ENCODE data around the gene CREB3. TPM values are rescaled to one million over a fixed set of nuclear protein-coding genes. Genes with fewer than 3 reads are reported as not detected.

Gene CREB3
- polyA plus RNA-seq, 2 of the 4 experiments (the other 2 are of a cell fraction), result 33.3 to 51.3 TPM

GRCh38 chr9:35690614-35691333 is 41.7 kb upstream of the CREB3 start (continued):
- no peak; the same call in 1 of the 2 replicates for TF ChIP-seq E2F6 (IDR thresholded peaks at IDR 0.05; ENCODE audit: borderline replicate concordance, low read depth)
- no peak for TF ChIP-seq ELK1 (IDR thresholded peaks at IDR 0.05; ENCODE audit: low read depth, low read length)
- TF ChIP-seq SMC3 (IDR thresholded peaks at IDR 0.05), result 0 out of 3 replicates have a peak, but pooled peaks have one; percentile 7
- TF ChIP-seq EHF (CRISPR knock-in tag; IDR thresholded peaks at IDR 0.05), result no peak
- no peak for TF ChIP-seq MAFK (IDR thresholded peaks at IDR 0.05; ENCODE audit: partially characterized antibody)
- no peak for TF ChIP-seq KDM5A (IDR thresholded peaks at IDR 0.05)

- CTCF ChIA-PET, result interaction anchor here (1.2 to 32.5 kb wide), 6 partner anchors 8 to 88 kb away, joined by 3 to 758 read pairs (median 33); partner anchors contain the start of genes ARHGEF39, CA9, CCDC107 and CREB3
- POLR2A ChIA-PET, result interaction anchor here (0.6 to 4.3 kb wide), 10 partner anchors 11 to 584 kb away, joined by 5 to 24 read pairs (median 16); partner anchors contain the start of genes ARHGEF39, CA9, CCDC107 and CREB3
- TF ChIP-seq MAFK (IDR thresholded peaks at IDR 0.05; ENCODE audit: partially characterized antibody) (no peak), EP300 (IDR thresholded peaks at IDR 0.05) (no peak), SREBF2 (IDR thresholded peaks at IDR 0.05) (no peak), NFE2L2 (conservative IDR thresholded peaks at IDR 0.05; ENCODE audit: low read length) (no peak), HMGXB4 (CRISPR knock-in tag; IDR thresholded peaks at IDR 0.05; ENCODE audit: borderline replicate concordance) (no peak), HES2 (IDR thresholded peaks at IDR 0.05) (no peak), GATA3 (IDR thresholded peaks at IDR 0.05; ENCODE audit: borderline replicate concordance) (no peak), POLR2A (IDR thresholded peaks at IDR 0.05; ENCODE audit: low read length) (no peak), TFCP2L1 (CRISPR knock-in tag; IDR thresholded peaks at IDR 0.05) (no peak), ZC3H11A (IDR thresholded peaks at IDR 0.05) (no peak), JUN (IDR thresholded peaks at IDR 0.05) (no peak), MYC (IDR thresholded peaks at IDR 0.05; ENCODE audit: borderline replicate concordance, low read length) (no peak), KDM5A (IDR thresholded peaks at IDR 0.05) (no peak), HOXB13 (CRISPR knock-in tag; IDR thresholded peaks at IDR 0.05; ENCODE audit: low read depth) (no peak)
- ATAC-seq, result peak; percentile 28 to 44
- H3K4me1 ChIP-seq, result peaks cover 41% of the 10 kb centered on the region
- DNase-seq (ENCODE audit: low read depth in 1 of 2, low spot score in 1 of 2), result peak in 1 of 2 experiments; percentile 41
- peak overlapping the region; percentile 79 for H3K4me2 ChIP-seq
- FAIRE-seq, result no peak
- H3K4me3 ChIP-seq, result peak overlapping the region; percentile 87
- WGBS (ENCODE audit: missing lambda C conversion rate), result 34% methylated on average over 10 of the region's 10 CpGs
- peak overlapping the region; percentile 93 to 99 for H3K27ac ChIP-seq
- H3K9me3 ChIP-seq, result no peaks in the 10 kb centered on the region
These were observed 41.2 kb upstream of the CREB3 start for GRCh38 chr9:35691334-35691650.

GRCh38 chr9:35691757-35692301 is 40.6 kb upstream of the CREB3 start:
- H3K4me2 ChIP-seq, result peak overlapping the region; percentile 79
- ATAC-seq (no peak), FAIRE-seq (no peak), DNase-seq (ENCODE audit: low read depth in 1 of 2, low spot score in 1 of 2) (no peak)
- peaks cover 40% of the 10 kb centered on the region for H3K4me1 ChIP-seq
- TF ChIP-seq FOSL2 (IDR thresholded peaks at IDR 0.05), result no peak
- TF ChIP-seq FOSL2 (CRISPR knock-in tag; IDR thresholded peaks at IDR 0.05), result no peak
- TF ChIP-seq TP53 (CRISPR knock-in tag; IDR thresholded peaks at IDR 0.05), result no peak
- no peak for TF ChIP-seq CBX2 (IDR thresholded peaks at IDR 0.05; ENCODE audit: borderline replicate concordance, low read depth)
- TF ChIP-seq EHF (CRISPR knock-in tag; IDR thresholded peaks at IDR 0.05), result no peak
- no peak for TF ChIP-seq FOXS1 (CRISPR knock-in tag; IDR thresholded peaks at IDR 0.05)
- H3K4me3 ChIP-seq, result no peak overlapping the region
- ChIA-PET POLR2A (interaction anchor here (1.5 to 4.3 kb wide), 6 partner anchors 19 to 43 kb away, joined by 5 to 24 read pairs (median 20); partner anchors contain the start of genes ARHGEF39, CA9, CCDC107 and CREB3), CTCF (interaction anchor here (0.7 to 32.5 kb wide), 7 partner anchors 26 to 122 kb away, joined by 3 to 758 read pairs (median 4); partner anchors contain the start of genes ARHGEF39, CA9, CCDC107 and CREB3)
- peak overlapping the region; percentile 93 to 99 for H3K27ac ChIP-seq
- H3K9me3 ChIP-seq, result no peaks in the 10 kb centered on the region
- 89% methylated on average over 13 of the region's 13 CpGs for WGBS (ENCODE audit: missing lambda C conversion rate)

All from A549 (cell line).